MCF 10A (cell line): ENCODE measurements around the gene NKAIN4. TPM values are rescaled to one million over a fixed set of nuclear protein-coding genes. Genes with fewer than 3 reads are reported as not detected.

Experiments
- BruUV-seq: library from RNA; stranded (reverse); fragments of 400-500 nt; replicated peaks from 2 replicates; lab custom pipeline; 2021; lab: Mats Ljungman, UMichigan
- CTCF ChIA-PET: fragments of 300-600 bp; sonication (Branson Sonifier 250); formaldehyde crosslinking; extraction: SDS; loops from one replicate; lab custom pipeline; 2021; ENCODE audit warnings: antibody characterized with exemption, inconsistent platforms; lab: Yijun Ruan, JAX
- POLR2A ChIA-PET: fragments of 300-600, 350-650 bp; sonication (Branson Sonifier 250); formaldehyde crosslinking; extraction: SDS; loops from one replicate; lab custom pipeline; 2020; ENCODE audit warnings: antibody characterized with exemption, inconsistent platforms; lab: Yijun Ruan, JAX
- DNase-seq: peaks from one replicate; pipeline ENCODE4 v3.0.0-alpha.2; 2018; ENCODE audit not compliant: unreplicated experiment
- H3K27ac Mint-ChIP-seq: one replicate; pipeline ENCODE4 v1.8.0; 2022; ENCODE audit warnings: mild to moderate bottlenecking, low read depth, mixed read lengths; ENCODE audit not compliant: unreplicated experiment
- H3K27me3 Mint-ChIP-seq: one replicate; pipeline ENCODE4 v1.8.0; 2022; ENCODE audit warnings: mixed read lengths; ENCODE audit not compliant: insufficient read depth, unreplicated experiment
- H3K36me3 Mint-ChIP-seq: one replicate; pipeline ENCODE4 v1.8.0; 2022; ENCODE audit warnings: mild to moderate bottlenecking, moderate library complexity, mixed read lengths; ENCODE audit not compliant: insufficient read depth, unreplicated experiment
- H3K4me1 Mint-ChIP-seq: one replicate; pipeline ENCODE4 v1.8.0; 2022; ENCODE audit warnings: mixed read lengths; ENCODE audit not compliant: insufficient read depth, unreplicated experiment
- H3K4me3 Mint-ChIP-seq: one replicate; pipeline ENCODE4 v1.8.0; 2022; ENCODE audit warnings: mild to moderate bottlenecking, moderate library complexity, mixed read lengths; ENCODE audit not compliant: unreplicated experiment
- H3K9me3 Mint-ChIP-seq: one replicate; pipeline ENCODE4 v1.8.0; 2022; ENCODE audit warnings: mixed read lengths; ENCODE audit not compliant: unreplicated experiment
- intact Hi-C: fragments of 100-400 bp; cut with micrococcal nuclease; formaldehyde crosslinking; loops from 2 replicates; pipeline ENCODE4 v1.14.1; 2022
- total RNA-seq: library from RNA; stranded (reverse); gene quantifications from 2 replicates; pipeline ENCODE4 v1.2.3, GENCODE V29; 2022
- TF ChIP-seq, protein P1 (sequence below): fragments of 200-600 bp; IDR thresholded peaks from one replicate; pipeline ENCODE4 v1.8.0; 2022; ENCODE audit warnings: antibody characterized with exemption, mild to moderate bottlenecking; ENCODE audit not compliant: unreplicated experiment

The NKAIN4 gene
- total RNA-seq, 1 experiment from 2014 or later = not detected

DNA sequence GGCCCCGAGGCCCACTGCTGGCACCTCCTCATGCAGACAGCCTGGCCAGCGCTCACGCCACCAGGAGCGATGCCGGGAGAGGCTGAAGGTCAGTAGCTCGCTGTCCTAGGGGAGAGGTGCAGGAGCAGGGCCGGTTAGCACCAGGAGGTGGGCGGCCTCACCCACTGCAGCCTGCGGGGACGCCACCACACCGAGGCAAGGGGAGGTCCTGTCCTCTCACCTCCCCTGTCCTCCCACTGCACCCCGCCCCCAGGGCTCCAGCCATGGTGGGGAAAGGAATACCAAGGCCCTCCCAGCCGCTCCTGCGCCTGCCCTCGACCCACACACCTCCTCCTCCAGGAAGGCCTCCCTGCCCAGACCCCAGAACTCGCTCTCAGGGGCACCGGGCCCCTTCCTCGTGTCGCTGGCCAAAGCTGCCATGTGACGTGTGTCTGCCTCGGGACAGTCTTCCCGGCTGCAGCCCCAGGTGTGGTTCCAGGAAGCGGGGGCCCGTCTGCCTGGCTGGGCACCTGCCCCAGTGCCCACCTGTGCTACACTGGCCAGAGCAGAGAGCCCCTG lies 6.5 kb downstream of the NKAIN4 start:
- H3K36me3 Mint-ChIP-seq = no peaks in the 10 kb centered on the region
- H3K4me3 Mint-ChIP-seq = no peak overlapping the region
- DNase-seq = no peak
- intact Hi-C loops = no loop called here
- peaks cover 6% of the 10 kb centered on the region for H3K4me1 Mint-ChIP-seq
- TF ChIP-seq, protein P1, sequence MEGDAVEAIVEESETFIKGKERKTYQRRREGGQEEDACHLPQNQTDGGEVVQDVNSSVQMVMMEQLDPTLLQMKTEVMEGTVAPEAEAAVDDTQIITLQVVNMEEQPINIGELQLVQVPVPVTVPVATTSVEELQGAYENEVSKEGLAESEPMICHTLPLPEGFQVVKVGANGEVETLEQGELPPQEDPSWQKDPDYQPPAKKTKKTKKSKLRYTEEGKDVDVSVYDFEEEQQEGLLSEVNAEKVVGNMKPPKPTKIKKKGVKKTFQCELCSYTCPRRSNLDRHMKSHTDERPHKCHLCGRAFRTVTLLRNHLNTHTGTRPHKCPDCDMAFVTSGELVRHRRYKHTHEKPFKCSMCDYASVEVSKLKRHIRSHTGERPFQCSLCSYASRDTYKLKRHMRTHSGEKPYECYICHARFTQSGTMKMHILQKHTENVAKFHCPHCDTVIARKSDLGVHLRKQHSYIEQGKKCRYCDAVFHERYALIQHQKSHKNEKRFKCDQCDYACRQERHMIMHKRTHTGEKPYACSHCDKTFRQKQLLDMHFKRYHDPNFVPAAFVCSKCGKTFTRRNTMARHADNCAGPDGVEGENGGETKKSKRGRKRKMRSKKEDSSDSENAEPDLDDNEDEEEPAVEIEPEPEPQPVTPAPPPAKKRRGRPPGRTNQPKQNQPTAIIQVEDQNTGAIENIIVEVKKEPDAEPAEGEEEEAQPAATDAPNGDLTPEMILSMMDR = no peak
- peaks cover 30% of the 10 kb centered on the region for H3K27me3 Mint-ChIP-seq
- CTCF ChIA-PET = interaction anchor here (0.6 to 5.3 kb wide), 5 partner anchors 15 to 40 kb away, joined by 3 to 46 read pairs (median 3); no protein-coding TSS in a partner anchor
- no peak overlapping the region for H3K27ac Mint-ChIP-seq
- no peaks in the 10 kb centered on the region for H3K9me3 Mint-ChIP-seq
- BruUV-seq = no TSS peak
- POLR2A ChIA-PET = no interaction called here

DNA sequence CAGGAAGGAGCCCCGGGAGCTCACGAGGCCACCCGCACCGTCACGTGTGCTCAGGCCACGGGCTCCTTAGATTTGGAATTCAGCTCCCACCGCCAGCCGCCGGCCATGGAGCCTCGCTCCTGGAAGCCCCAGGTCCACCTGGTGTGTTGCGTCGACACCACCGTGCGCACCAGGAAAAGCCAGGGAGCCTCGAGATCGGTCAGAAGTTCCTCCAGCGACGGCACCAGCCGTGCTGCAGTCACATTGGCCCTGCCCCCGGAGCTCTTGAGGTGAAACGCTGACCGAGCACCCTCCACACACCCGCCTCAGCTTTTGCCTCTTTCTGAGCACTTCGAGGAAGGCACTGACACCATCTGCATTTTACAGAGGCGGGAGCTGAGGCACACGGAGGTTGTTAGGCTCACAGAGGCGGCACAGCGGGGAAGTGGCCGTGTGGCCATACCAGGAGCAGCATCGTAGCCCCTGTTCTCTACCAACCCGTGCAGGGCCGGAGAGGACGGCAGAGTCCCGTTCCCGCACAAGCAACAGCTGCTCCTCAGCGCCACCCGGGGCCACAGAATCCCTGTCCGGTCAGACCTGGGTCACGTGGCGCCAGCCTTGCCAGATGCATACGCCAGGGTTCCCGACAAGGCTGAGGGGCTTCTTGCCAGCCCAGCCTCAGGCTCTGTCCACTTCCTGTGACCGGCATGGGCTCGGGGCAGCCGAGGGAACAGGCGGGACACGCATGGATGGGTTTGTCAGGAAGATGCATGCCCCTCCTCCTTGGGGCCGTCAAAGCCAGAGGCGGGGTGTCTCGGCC lies 7.6 kb downstream of the NKAIN4 start:
- DNase-seq = no peak
- Mint-ChIP-seq H3K4me3 (no peak overlapping the region), H3K36me3 (no peaks in the 10 kb centered on the region), H3K27me3 (peaks cover 25% of the 10 kb centered on the region), H3K27ac (no peak overlapping the region), H3K4me1 (peaks cover 6% of the 10 kb centered on the region), H3K9me3 (no peaks in the 10 kb centered on the region)
- intact Hi-C loops = no loop called here
- POLR2A ChIA-PET = no interaction called here
- CTCF ChIA-PET = interaction anchor here (0.6 to 5.3 kb wide), 7 partner anchors 12 to 64 kb away, joined by 3 to 46 read pairs (median 3); no protein-coding TSS in a partner anchor
- TF ChIP-seq, protein P1 = no peak
- no TSS peak for BruUV-seq

DNA sequence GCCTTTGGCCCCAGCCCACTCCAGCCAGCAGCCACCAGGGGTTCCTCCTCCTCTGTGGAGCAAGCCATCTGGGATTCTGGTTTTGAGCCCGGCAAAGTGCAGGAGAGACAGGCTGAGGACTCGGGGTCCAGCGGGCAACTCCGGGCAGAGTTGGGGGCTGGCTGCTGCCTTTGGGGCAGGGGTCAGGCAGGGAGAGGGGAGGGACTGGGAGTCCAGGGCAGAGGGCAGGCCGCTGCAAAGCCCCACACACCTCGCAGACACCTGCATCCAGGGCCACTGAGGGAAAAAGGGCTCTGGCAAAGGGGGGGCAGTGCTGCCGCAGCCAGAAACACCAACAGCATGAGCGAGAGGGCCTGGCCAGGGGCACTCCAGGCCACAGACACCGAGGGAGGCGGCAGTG lies 9.8 kb downstream of the NKAIN4 start:
- intact Hi-C loops = no loop called here
- no peak for DNase-seq
- Mint-ChIP-seq H3K36me3 (no peaks in the 10 kb centered on the region), H3K4me1 (no peaks in the 10 kb centered on the region), H3K9me3 (no peaks in the 10 kb centered on the region), H3K4me3 (no peak overlapping the region), H3K27me3 (peaks cover 25% of the 10 kb centered on the region), H3K27ac (no peak overlapping the region)
- BruUV-seq = no TSS peak
- POLR2A ChIA-PET = no interaction called here
- TF ChIP-seq, protein P1 = no peak
- CTCF ChIA-PET = interaction anchor here (1.2 to 1.8 kb wide), 2 partner anchors 10 to 21 kb away, joined by 6 to 10 read pairs; no protein-coding TSS in a partner anchor

DNA sequence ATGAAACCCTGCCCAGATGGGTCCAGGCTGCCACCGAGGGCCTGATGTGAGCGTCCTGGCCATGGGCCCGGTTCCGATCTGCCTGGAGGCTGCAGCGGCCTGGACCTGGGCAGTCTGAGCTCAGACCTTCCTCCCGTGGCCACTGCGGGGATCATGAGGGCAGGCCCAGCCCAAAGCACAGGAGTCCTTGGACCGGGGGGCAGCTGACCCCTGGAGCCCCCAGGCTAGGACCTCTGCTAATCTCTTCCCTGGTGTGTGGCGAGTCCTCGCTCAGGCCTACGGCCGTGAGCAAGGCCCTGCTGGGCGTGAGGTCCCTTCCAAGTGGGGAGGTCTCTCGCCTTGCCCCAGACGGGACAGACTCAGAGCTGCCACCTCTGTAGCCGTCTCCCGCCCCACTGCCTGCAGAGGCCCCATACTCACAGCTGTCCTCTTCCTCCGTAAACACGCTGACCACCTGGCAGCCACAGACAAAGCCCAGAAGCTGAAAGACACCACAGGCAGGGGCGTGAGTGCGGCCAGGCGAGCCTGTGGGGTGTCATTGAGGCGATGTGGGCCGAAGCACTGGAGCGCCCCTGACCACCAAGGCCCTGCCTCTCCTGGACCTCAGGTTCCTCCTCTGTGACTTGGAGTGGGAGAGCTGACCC lies 10.5 kb downstream of the NKAIN4 start:
- ChIA-PET CTCF (interaction anchor here (1.2 to 1.8 kb wide), 2 partner anchors 10 to 20 kb away, joined by 6 to 10 read pairs; no protein-coding TSS in a partner anchor), POLR2A (no interaction called here)
- BruUV-seq = no TSS peak
- DNase-seq = no peak
- no peak overlapping the region for H3K4me3 Mint-ChIP-seq
- intact Hi-C loops = no loop called here
- H3K9me3 Mint-ChIP-seq = no peaks in the 10 kb centered on the region
- TF ChIP-seq, protein P1 = no peak
- no peaks in the 10 kb centered on the region for H3K4me1 Mint-ChIP-seq
- H3K36me3 Mint-ChIP-seq = no peaks in the 10 kb centered on the region
- H3K27me3 Mint-ChIP-seq = peaks cover 25% of the 10 kb centered on the region
- no peak overlapping the region for H3K27ac Mint-ChIP-seq
